A549 (cell line): Measurements from ENCODE around the gene COBLL1. TPM values are rescaled to one million over a fixed set of nuclear protein-coding genes. Genes with fewer than 3 reads are reported as not detected.

Experiments used
- ATAC-seq, 2 experiments: fragments of 200-7000 bp in 1 of 2; fragments of >200 bp in 1 of 2; cut with Nextera tagmentation in 1 of 2; cut with Tn5 transposase in 1 of 2; 3 replicates each; pipeline versions ENCODE4 v1.8.0 to v1.9.1; 2018 to 2020; ENCODE audit warnings: mild to moderate bottlenecking in 1 of 2, moderate library complexity in 1 of 2
- CTCF ChIA-PET: fragments of 300-600 bp; sonication (Branson Sonifier 250); formaldehyde crosslinking; extraction: SDS; loops from one replicate; lab custom pipeline; 2021; ENCODE audit warnings: antibody characterized with exemption, inconsistent platforms; lab: Yijun Ruan, JAX
- POLR2A ChIA-PET: fragments of 350-600 bp; formaldehyde crosslinking; extraction: SDS; loops from one replicate; lab custom pipeline; 2021; ENCODE audit warnings: antibody characterized with exemption, inconsistent platforms; lab: Yijun Ruan, JAX
- DNase-seq, 2 experiments: peaks; one replicate each; pipeline versions ENCODE4 v3.0.0 to v3.0.0-alpha.2; 2011 to 2016; ENCODE audit warnings: low read depth in 1 of 2, low spot score in 1 of 2
- FAIRE-seq: peaks from 2 replicates; lab custom pipeline; 2011; peaks lifted over from hg19 to GRCh38; lab: Jason Lieb, UNC
- H3K27ac ChIP-seq, 2 experiments: fragments of >200 bp; sonication (Bioruptor Twin); formaldehyde crosslinking; 3 replicates each; pipeline ENCODE4 v1.5.1; 2016 to 2017
- H3K4me1 ChIP-seq: fragments of >200 bp; sonication (Bioruptor Twin); formaldehyde crosslinking; 3 replicates; pipeline ENCODE4 v1.6.1; 2016
- H3K4me2 ChIP-seq: fragments of >200 bp; sonication (Bioruptor Twin); formaldehyde crosslinking; 3 replicates; pipeline ENCODE4 v1.6.1; 2016
- H3K4me3 ChIP-seq: fragments of >200 bp; sonication (Bioruptor Twin); formaldehyde crosslinking; 3 replicates; pipeline ENCODE4 v1.5.1; 2016
- H3K9me3 ChIP-seq: fragments of >200 bp; sonication (Bioruptor Twin); formaldehyde crosslinking; 3 replicates; pipeline ENCODE4 v1.6.1; 2016
- CBX2 ChIP-seq: fragments of 200-600 bp; sonication (generic); IDR thresholded peaks from 2 replicates; pipeline ENCODE4 v1.6.1; 2016; ENCODE audit warnings: low read depth, mild to moderate bottlenecking, borderline replicate concordance
- CBX8 ChIP-seq: fragments of 200-600 bp; sonication (generic); IDR thresholded peaks from 2 replicates; pipeline ENCODE4 v1.6.1; 2016
- CEBPB ChIP-seq, 2 experiments: fragments of >200 bp in 1 of 2; sonication (Bioruptor Twin) in 1 of 2; formaldehyde crosslinking in 1 of 2; IDR thresholded peaks; 2 replicates each; pipeline ENCODE4 v1.6.1; 2012 to 2016
- CHD4 ChIP-seq: fragments of 200-600 bp; sonication (generic); IDR thresholded peaks from 2 replicates; pipeline ENCODE4 v1.6.1; 2016; ENCODE audit warnings: antibody characterized with exemption, mild to moderate bottlenecking, borderline replicate concordance
- EHMT2 ChIP-seq: fragments of 200-600 bp; sonication (generic); IDR thresholded peaks from 2 replicates; pipeline ENCODE4 v1.6.1; 2016; ENCODE audit warnings: antibody characterized with exemption, low read depth, mild to moderate bottlenecking, moderate library complexity
- FOSL2 ChIP-seq, 2 experiments: fragments of 450-650 bp in 1 of 2; fragments of >200 bp in 1 of 2; sonication (Bioruptor Twin) in 1 of 2; formaldehyde crosslinking; IDR thresholded peaks; 2 replicates each; pipeline versions ENCODE4 v1.5.0 to v1.6.1; 2016 to 2020; ENCODE audit warnings: mild to moderate bottlenecking in 1 of 2, moderate library complexity in 1 of 2
- FOXS1 ChIP-seq: fragments of 250-450 bp; sonication (Bioruptor Pico); IDR thresholded peaks from 2 replicates; pipeline ENCODE4 v1.5.0; 2020; ENCODE audit warnings: mild to moderate bottlenecking, moderate library complexity
- GATA3 ChIP-seq: IDR thresholded peaks from 2 replicates; pipeline ENCODE4 v1.6.1; 2012; ENCODE audit warnings: borderline replicate concordance
- HDAC2 ChIP-seq: fragments of 200-600 bp; sonication (generic); IDR thresholded peaks from 2 replicates; pipeline ENCODE4 v1.6.1; 2016
- HEYL ChIP-seq: fragments of 250-450 bp; sonication (Bioruptor Pico); IDR thresholded peaks from 2 replicates; pipeline ENCODE4 v1.8.0; 2021; ENCODE audit warnings: mild to moderate bottlenecking, moderate library complexity
- HOXA7 ChIP-seq: fragments of 250-450 bp; sonication (Bioruptor Pico); IDR thresholded peaks from 2 replicates; pipeline ENCODE4 v1.5.0; 2020; ENCODE audit warnings: mild to moderate bottlenecking, moderate library complexity
- HOXB5 ChIP-seq: fragments of 250-450 bp; sonication (Bioruptor Pico); IDR thresholded peaks from 2 replicates; pipeline ENCODE4 v1.5.0; 2020; ENCODE audit warnings: mild to moderate bottlenecking, moderate library complexity
- KDM1A ChIP-seq: fragments of 200-600 bp; sonication (generic); IDR thresholded peaks from 2 replicates; pipeline ENCODE4 v1.6.1; 2016; ENCODE audit warnings: low read depth, mild to moderate bottlenecking
- MAZ ChIP-seq: fragments of 150-350 bp; IDR thresholded peaks from 2 replicates; pipeline ENCODE4 v1.6.1; 2014; ENCODE audit warnings: antibody characterized with exemption, low read depth, low read length, borderline replicate concordance
- NFE2L2 ChIP-seq: fragments of 150-350 bp; conservative IDR thresholded peaks from 2 replicates; pipeline ENCODE4 v1.6.1; 2014; ENCODE audit warnings: low read length
- NPAS2 ChIP-seq: fragments of 250-450 bp; sonication (Bioruptor Pico); IDR thresholded peaks from 2 replicates; pipeline ENCODE4 v1.8.0; 2022; ENCODE audit warnings: mild to moderate bottlenecking, moderate library complexity, borderline replicate concordance
- NR3C1 ChIP-seq: fragments of >200 bp; sonication (Bioruptor Twin); formaldehyde crosslinking; IDR thresholded peaks from 3 replicates; pipeline ENCODE4 v1.6.1; 2017
- PHF8 ChIP-seq: fragments of 200-600 bp; sonication (generic); IDR thresholded peaks from 2 replicates; pipeline ENCODE4 v1.6.1; 2016; ENCODE audit warnings: low read depth, mild to moderate bottlenecking, antibody characterized with exemption, moderate library complexity, borderline replicate concordance
- POLR2A ChIP-seq: IDR thresholded peaks from 2 replicates; pipeline ENCODE4 v1.6.1; 2012; ENCODE audit warnings: mild to moderate bottlenecking, low read length
- POLR2AphosphoS2 ChIP-seq: conservative IDR thresholded peaks from 2 replicates; pipeline ENCODE4 v1.6.1; 2012; ENCODE audit warnings: low read length, improper control_type of control experiment, inconsistent platforms
- RCOR1 ChIP-seq: fragments of 150-350 bp; IDR thresholded peaks from 2 replicates; pipeline ENCODE4 v1.6.1; 2014; ENCODE audit warnings: antibody characterized with exemption, low read length, low read depth
- RNF2 ChIP-seq: fragments of 200-600 bp; sonication (generic); IDR thresholded peaks from 2 replicates; pipeline ENCODE4 v1.6.1; 2016; ENCODE audit warnings: low read depth, mild to moderate bottlenecking, antibody characterized with exemption, moderate library complexity, borderline replicate concordance
- SREBF2 ChIP-seq: fragments of 450-650 bp; IDR thresholded peaks from 2 replicates; pipeline ENCODE4 v1.6.1; 2014; ENCODE audit warnings: mild to moderate bottlenecking, moderate library complexity
- TP53 ChIP-seq: fragments of 250-450 bp; sonication (Bioruptor Pico); IDR thresholded peaks from 2 replicates; pipeline ENCODE4 v1.5.0; 2021; ENCODE audit warnings: mild to moderate bottlenecking, moderate library complexity
- ZC3H11A ChIP-seq: fragments of 450-650 bp; IDR thresholded peaks from 2 replicates; pipeline ENCODE4 v1.6.1; 2014; ENCODE audit warnings: antibody characterized with exemption, mild to moderate bottlenecking
- ZNF302 ChIP-seq: fragments of 250-450 bp; sonication (Bioruptor Pico); IDR thresholded peaks from 2 replicates; pipeline ENCODE4 v1.9.0; 2021; ENCODE audit warnings: inconsistent platforms, mild to moderate bottlenecking, moderate library complexity
- WGBS: methylation state at CpG from one replicate; pipeline ENCODE4 v1.1.6; 2017; ENCODE audit errors: missing lambda C conversion rate; 5-methylcytosine and 5-hydroxymethylcytosine counted together
- polyA plus RNA-seq, 4 experiments: library from polyadenylated mRNA; depleted of rRNA in 3 of 4; stranded (reverse); fragments of >200 nt; fragmentation: RNase III in 1 of 4; extraction: RNeasy Plus Mini Kit Qiagen cat#74134 plus additional on column Dnase treatment in 1 of 4; gene quantifications; 2 replicates in 3 of 4; 3 replicates in 1 of 4; pipeline ENCODE4 v1.2.3, GENCODE V29; 2011 to 2017
- TF ChIP-seq, protein P1 (sequence below): fragments of 450-650 bp; IDR thresholded peaks from 2 replicates; pipeline ENCODE4 v1.6.1; 2014; ENCODE audit warnings: antibody characterized with exemption
- TF ChIP-seq, protein P2 (sequence below): fragments of >200 bp; sonication (Bioruptor Twin); formaldehyde crosslinking; IDR thresholded peaks from 2 replicates; pipeline ENCODE4 v1.6.1; 2016
- TF ChIP-seq, protein P3 (sequence below): fragments of >200 bp; sonication (Bioruptor Twin); formaldehyde crosslinking; IDR thresholded peaks from 3 replicates; pipeline ENCODE4 v1.5.1; 2016
- TF ChIP-seq, protein P4 (sequence below): IDR thresholded peaks from 2 replicates; pipeline ENCODE4 v1.6.1; 2012
- TF ChIP-seq, protein P5 (sequence below): fragments of 150-350 bp; IDR thresholded peaks from 2 replicates; pipeline ENCODE4 v1.6.1; 2014; ENCODE audit warnings: low read depth, mild to moderate bottlenecking, low read length

COBLL1 gene
- polyA plus RNA-seq, 2 of the 4 experiments (the other 2 are of a cell fraction): 2.6 to 5.3 TPM

DNA sequence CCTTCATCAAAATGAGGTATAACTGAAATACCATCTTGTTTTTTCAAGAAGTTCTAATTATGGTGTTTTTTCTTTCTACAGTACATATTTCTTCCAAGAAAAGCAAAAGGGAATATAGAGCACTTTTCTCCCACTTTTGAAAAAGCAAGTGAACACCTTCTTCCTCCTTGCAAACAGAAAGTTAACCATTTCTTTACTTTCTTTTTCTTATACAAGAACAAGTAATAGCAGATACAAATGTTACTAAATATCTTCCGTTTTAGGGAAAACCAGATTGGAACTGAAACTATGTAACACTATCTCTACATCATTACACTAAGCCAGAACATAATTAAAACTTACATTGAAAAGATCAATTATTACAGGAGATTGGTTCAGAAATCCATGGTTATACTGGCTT, 44.0 kb downstream of the COBLL1 start:
- no peak overlapping the region for H3K27ac ChIP-seq
- 88% methylated on average over 1 of the region's 1 CpG for WGBS
- no peak for ATAC-seq
- POLR2A ChIA-PET: no interaction called here
- H3K4me1 ChIP-seq: peaks cover 10% of the 10 kb centered on the region; the same call in 2 of the 3 replicates
- H3K4me3 ChIP-seq: no peak overlapping the region
- no peaks in the 10 kb centered on the region for H3K9me3 ChIP-seq
- FAIRE-seq: no peak
- no peak for DNase-seq
- CTCF ChIA-PET: interaction anchor here (0.5 kb wide), 1 partner anchor 44 kb away, joined by 3 read pairs; the partner anchor contains the start of gene COBLL1
- H3K4me2 ChIP-seq: no peak overlapping the region
- TF ChIP-seq SREBF2 (no peak), HOXA7 (CRISPR knock-in tag) (no peak), POLR2AphosphoS2 (no peak), RCOR1 (no peak), MAZ (no peak), EHMT2 (no peak), NPAS2 (CRISPR knock-in tag) (no peak), TP53 (CRISPR knock-in tag) (no peak), RNF2 (no peak), CHD4 (no peak), ZNF302 (no peak), CBX8 (no peak), HDAC2 (no peak), HOXB5 (CRISPR knock-in tag) (no peak), NR3C1 (no peak), PHF8 (no peak), ZC3H11A (no peak)
- TF ChIP-seq, protein P1, sequence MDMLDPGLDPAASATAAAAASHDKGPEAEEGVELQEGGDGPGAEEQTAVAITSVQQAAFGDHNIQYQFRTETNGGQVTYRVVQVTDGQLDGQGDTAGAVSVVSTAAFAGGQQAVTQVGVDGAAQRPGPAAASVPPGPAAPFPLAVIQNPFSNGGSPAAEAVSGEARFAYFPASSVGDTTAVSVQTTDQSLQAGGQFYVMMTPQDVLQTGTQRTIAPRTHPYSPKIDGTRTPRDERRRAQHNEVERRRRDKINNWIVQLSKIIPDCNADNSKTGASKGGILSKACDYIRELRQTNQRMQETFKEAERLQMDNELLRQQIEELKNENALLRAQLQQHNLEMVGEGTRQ: no peak
- TF ChIP-seq, protein P2, sequence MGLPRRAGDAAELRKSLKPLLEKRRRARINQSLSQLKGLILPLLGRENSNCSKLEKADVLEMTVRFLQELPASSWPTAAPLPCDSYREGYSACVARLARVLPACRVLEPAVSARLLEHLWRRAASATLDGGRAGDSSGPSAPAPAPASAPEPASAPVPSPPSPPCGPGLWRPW: no peak
- TF ChIP-seq, protein P3, sequence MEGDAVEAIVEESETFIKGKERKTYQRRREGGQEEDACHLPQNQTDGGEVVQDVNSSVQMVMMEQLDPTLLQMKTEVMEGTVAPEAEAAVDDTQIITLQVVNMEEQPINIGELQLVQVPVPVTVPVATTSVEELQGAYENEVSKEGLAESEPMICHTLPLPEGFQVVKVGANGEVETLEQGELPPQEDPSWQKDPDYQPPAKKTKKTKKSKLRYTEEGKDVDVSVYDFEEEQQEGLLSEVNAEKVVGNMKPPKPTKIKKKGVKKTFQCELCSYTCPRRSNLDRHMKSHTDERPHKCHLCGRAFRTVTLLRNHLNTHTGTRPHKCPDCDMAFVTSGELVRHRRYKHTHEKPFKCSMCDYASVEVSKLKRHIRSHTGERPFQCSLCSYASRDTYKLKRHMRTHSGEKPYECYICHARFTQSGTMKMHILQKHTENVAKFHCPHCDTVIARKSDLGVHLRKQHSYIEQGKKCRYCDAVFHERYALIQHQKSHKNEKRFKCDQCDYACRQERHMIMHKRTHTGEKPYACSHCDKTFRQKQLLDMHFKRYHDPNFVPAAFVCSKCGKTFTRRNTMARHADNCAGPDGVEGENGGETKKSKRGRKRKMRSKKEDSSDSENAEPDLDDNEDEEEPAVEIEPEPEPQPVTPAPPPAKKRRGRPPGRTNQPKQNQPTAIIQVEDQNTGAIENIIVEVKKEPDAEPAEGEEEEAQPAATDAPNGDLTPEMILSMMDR: no peak

DNA sequence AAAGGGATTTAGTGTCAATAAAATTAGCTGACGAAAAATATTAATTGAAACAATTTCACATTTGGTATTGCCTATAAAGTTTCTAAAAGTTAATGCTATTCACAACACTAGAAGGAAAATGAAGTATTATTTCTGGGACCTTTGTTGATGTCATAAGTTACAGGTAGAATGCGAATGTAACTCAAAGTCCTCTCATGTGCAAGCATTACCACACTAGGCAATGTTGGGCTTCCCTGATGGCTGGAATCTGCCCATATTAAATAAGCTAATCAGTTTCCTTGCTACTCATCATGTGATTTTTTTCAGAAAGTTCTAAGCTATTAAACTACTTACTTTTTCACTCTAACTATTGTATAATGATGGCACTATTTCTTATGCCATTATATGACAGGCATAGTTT, 44.6 kb downstream of the COBLL1 start:
- FAIRE-seq (no peak), ATAC-seq (no peak)
- WGBS: 94% methylated on average over 2 of the region's 2 CpGs
- no peak overlapping the region for H3K27ac ChIP-seq
- H3K4me2 ChIP-seq: no peak overlapping the region
- TF ChIP-seq FOXS1 (no peak), CBX2 (no peak), RNF2 (no peak), HOXB5 (CRISPR knock-in tag) (no peak), FOSL2 (IDR thresholded peaks at IDR 0.05) (no peak), FOSL2 (CRISPR knock-in tag; IDR thresholded peaks at IDR 0.05) (no peak), KDM1A (no peak), HEYL (CRISPR knock-in tag) (no peak), POLR2A (no peak), SREBF2 (no peak), CEBPB (IDR thresholded peaks at IDR 0.05) (no peak), GATA3 (no peak), NFE2L2 (no peak)
- TF ChIP-seq, protein P2: no peak
- TF ChIP-seq, protein P4, sequence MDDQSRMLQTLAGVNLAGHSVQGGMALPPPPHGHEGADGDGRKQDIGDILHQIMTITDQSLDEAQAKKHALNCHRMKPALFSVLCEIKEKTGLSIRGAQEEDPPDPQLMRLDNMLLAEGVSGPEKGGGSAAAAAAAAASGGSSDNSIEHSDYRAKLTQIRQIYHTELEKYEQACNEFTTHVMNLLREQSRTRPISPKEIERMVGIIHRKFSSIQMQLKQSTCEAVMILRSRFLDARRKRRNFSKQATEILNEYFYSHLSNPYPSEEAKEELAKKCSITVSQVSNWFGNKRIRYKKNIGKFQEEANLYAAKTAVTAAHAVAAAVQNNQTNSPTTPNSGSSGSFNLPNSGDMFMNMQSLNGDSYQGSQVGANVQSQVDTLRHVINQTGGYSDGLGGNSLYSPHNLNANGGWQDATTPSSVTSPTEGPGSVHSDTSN: no peak
- TF ChIP-seq, protein P5, sequence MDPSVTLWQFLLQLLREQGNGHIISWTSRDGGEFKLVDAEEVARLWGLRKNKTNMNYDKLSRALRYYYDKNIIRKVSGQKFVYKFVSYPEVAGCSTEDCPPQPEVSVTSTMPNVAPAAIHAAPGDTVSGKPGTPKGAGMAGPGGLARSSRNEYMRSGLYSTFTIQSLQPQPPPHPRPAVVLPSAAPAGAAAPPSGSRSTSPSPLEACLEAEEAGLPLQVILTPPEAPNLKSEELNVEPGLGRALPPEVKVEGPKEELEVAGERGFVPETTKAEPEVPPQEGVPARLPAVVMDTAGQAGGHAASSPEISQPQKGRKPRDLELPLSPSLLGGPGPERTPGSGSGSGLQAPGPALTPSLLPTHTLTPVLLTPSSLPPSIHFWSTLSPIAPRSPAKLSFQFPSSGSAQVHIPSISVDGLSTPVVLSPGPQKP: no peak
- TF ChIP-seq, protein P3: no peak
- TF ChIP-seq, all 56 proteins: peak for 0
- ChIA-PET CTCF (no interaction called here), POLR2A (no interaction called here)
- Histone ChIP-seq H3K4me3 (no peak overlapping the region), H3K4me1 (peaks cover 14% of the 10 kb centered on the region; the same call in 2 of the 3 replicates), H3K9me3 (no peaks in the 10 kb centered on the region)
- no peak for DNase-seq
